Measurements from ENCODE around the gene VPS8.

Gene VPS8

GRCh38 chr3:184842433-184842832 is 30.5 kb downstream of the VPS8 start:
- in situ Hi-C loops (cut with HindIII; ENCODE audit: low sequenced_read_pairs) = no loop called here
- H3K4me3 ChIP-seq (ENCODE audit: low read depth, low read length) = no peak overlapping the region
- DNase-seq (ENCODE audit: low read depth) = no peak
- TF ChIP-seq CTCF (IDR thresholded peaks at IDR 0.05; ENCODE audit: low read depth, low read length, missing control alignments) = no peak

- no peak overlapping the region for H3K4me3 ChIP-seq (ENCODE audit: low read depth, low read length)
- in situ Hi-C loops (cut with HindIII; ENCODE audit: low sequenced_read_pairs) = no loop called here
- no peak for DNase-seq (ENCODE audit: low read depth)
- TF ChIP-seq CTCF (IDR thresholded peaks at IDR 0.05; ENCODE audit: low read depth, low read length, missing control alignments) = no peak
These were observed 33.9 kb downstream of the VPS8 start for GRCh38 chr3:184845819-184846218.

GRCh38 chr3:184846496-184846895 is 34.5 kb downstream of the VPS8 start:
- in situ Hi-C loops (cut with HindIII; ENCODE audit: low sequenced_read_pairs) = no loop called here
- no peak for DNase-seq (ENCODE audit: low read depth)
- no peak for TF ChIP-seq CTCF (IDR thresholded peaks at IDR 0.05; ENCODE audit: low read depth, low read length, missing control alignments)
- H3K4me3 ChIP-seq (ENCODE audit: low read depth, low read length) = no peak overlapping the region

- no peak for DNase-seq (ENCODE audit: low read depth)
- in situ Hi-C loops (cut with HindIII; ENCODE audit: low sequenced_read_pairs) = no loop called here
- TF ChIP-seq CTCF (IDR thresholded peaks at IDR 0.05; ENCODE audit: low read depth, low read length, missing control alignments) = no peak
- no peak overlapping the region for H3K4me3 ChIP-seq (ENCODE audit: low read depth, low read length)
These were observed 37.0 kb downstream of the VPS8 start for GRCh38 chr3:184848934-184849333.

GRCh38 chr3:184850201-184850600 is 38.2 kb downstream of the VPS8 start:
- TF ChIP-seq CTCF (IDR thresholded peaks at IDR 0.05; ENCODE audit: low read depth, low read length, missing control alignments) = no peak
- H3K4me3 ChIP-seq (ENCODE audit: low read depth, low read length) = no peak overlapping the region
- in situ Hi-C loops (cut with HindIII; ENCODE audit: low sequenced_read_pairs) = no loop called here
- DNase-seq (ENCODE audit: low read depth) = no peak

- DNase-seq (ENCODE audit: low read depth) = no peak
- in situ Hi-C loops (cut with HindIII; ENCODE audit: low sequenced_read_pairs) = no loop called here
- TF ChIP-seq CTCF (IDR thresholded peaks at IDR 0.05; ENCODE audit: low read depth, low read length, missing control alignments) = no peak
- no peak overlapping the region for H3K4me3 ChIP-seq (ENCODE audit: low read depth, low read length)
These were observed 45.1 kb downstream of the VPS8 start for GRCh38 chr3:184857099-184857498.

- no peak for DNase-seq (ENCODE audit: low read depth)
- no peak overlapping the region for H3K4me3 ChIP-seq (ENCODE audit: low read depth, low read length)
- in situ Hi-C loops (cut with HindIII; ENCODE audit: low sequenced_read_pairs) = no loop called here
- TF ChIP-seq CTCF (IDR thresholded peaks at IDR 0.05; ENCODE audit: low read depth, low read length, missing control alignments) = no peak
These were observed 52.0 kb downstream of the VPS8 start for GRCh38 chr3:184864000-184864399.
